ENCODE measurements around the gene RRAS2.

- no peak for TF ChIP-seq CTCF (IDR thresholded peaks at IDR 0.05)
- no peak for TF ChIP-seq POLR2A (IDR thresholded peaks at IDR 0.05)
Observed at GRCh38 chr11:14366936-14367335, 8.0 kb upstream of the RRAS2 start.
